OCI-LY7 (cell line): ENCODE data around the gene IPO8.

ENCODE experiments used
- CTCF ChIP-seq: fragments of 200-600 bp; sonication (generic); conservative IDR thresholded peaks from 2 replicates; pipeline ENCODE4 v1.5.1; 2014; ENCODE audit warnings: mild to moderate bottlenecking, antibody characterized with exemption, low read length, moderate library complexity, mixed read lengths
- EZH2phosphoT487 ChIP-seq: fragments of 200-600 bp; sonication (generic); IDR thresholded peaks from 2 replicates; pipeline ENCODE4 v1.6.1; 2018; ENCODE audit warnings: low read depth, borderline replicate concordance, mild to moderate bottlenecking, mixed run types, antibody characterized with exemption, low read length, moderate library complexity, mixed read lengths

GRCh38 chr12:30719060-30719459 is 23.4 kb upstream of the IPO8 start:
- no peak for TF ChIP-seq CTCF
- TF ChIP-seq EZH2phosphoT487: no peak
